H9 (cell line): ENCODE measurements around the gene ANKK1. TPM values are rescaled to one million over a fixed set of nuclear protein-coding genes. Genes with fewer than 3 reads are reported as not detected.

Source experiments
- DNase-seq: peaks from one replicate; pipeline ENCODE4 v3.0.0-alpha.2; 2017
- H2AFZ ChIP-seq: one replicate; pipeline ENCODE4 v1.6.1; 2013; ENCODE audit warnings: mild to moderate bottlenecking, low read length, control low read depth, moderate library complexity
- H2AK5ac ChIP-seq: 2 replicates; pipeline ENCODE4 v1.6.1; 2013; ENCODE audit warnings: low read length, control low read depth, mixed read lengths; ENCODE audit not compliant: insufficient read length
- H2BK120ac ChIP-seq: one replicate; pipeline ENCODE4 v1.6.1; 2013; ENCODE audit warnings: low read depth, mild to moderate bottlenecking, low read length, control low read depth, inconsistent platforms; ENCODE audit not compliant: poor library complexity, severe bottlenecking
- H2BK12ac ChIP-seq: 2 replicates; pipeline ENCODE4 v1.6.1; 2013; ENCODE audit warnings: low read length, control low read depth, mixed read lengths, low read depth; ENCODE audit not compliant: insufficient read length
- H2BK15ac ChIP-seq: 2 replicates; pipeline ENCODE4 v1.6.1; 2013; ENCODE audit warnings: low read depth, low read length, control low read depth
- H2BK20ac ChIP-seq: one replicate; pipeline ENCODE4 v1.6.1; 2013; ENCODE audit warnings: low read depth, mild to moderate bottlenecking, low read length, control low read depth, inconsistent platforms; ENCODE audit not compliant: poor library complexity, severe bottlenecking
- H2BK5ac ChIP-seq: 2 replicates; pipeline ENCODE4 v1.6.1; 2013; ENCODE audit warnings: low read length, control low read depth, mixed read lengths; ENCODE audit not compliant: insufficient read length
- H3K14ac ChIP-seq: 2 replicates; pipeline ENCODE4 v1.6.1; 2013; ENCODE audit warnings: low read length, control low read depth; ENCODE audit not compliant: insufficient read depth
- H3K18ac ChIP-seq: 2 replicates; pipeline ENCODE4 v1.6.1; 2013; ENCODE audit warnings: low read depth, mild to moderate bottlenecking, mixed read lengths, low read length, control low read depth; ENCODE audit not compliant: insufficient read length
- H3K23ac ChIP-seq: 2 replicates; pipeline ENCODE4 v1.6.1; 2013; ENCODE audit warnings: low read length, control low read depth, mixed read lengths, low read depth; ENCODE audit not compliant: insufficient read length
- H3K23me2 ChIP-seq: 2 replicates; pipeline ENCODE4 v1.6.1; 2013; ENCODE audit warnings: low read depth, mild to moderate bottlenecking, mixed read lengths, low read length, control low read depth; ENCODE audit not compliant: insufficient read length, poor library complexity, severe bottlenecking
- H3K27ac ChIP-seq: 2 replicates; pipeline ENCODE4 v1.5.1; 2013; ENCODE audit warnings: low read length, control low read depth, mixed read lengths, low read depth; ENCODE audit not compliant: insufficient read length
- H3K27me3 ChIP-seq: 2 replicates; pipeline ENCODE4 v1.6.1; 2013; ENCODE audit warnings: low read length, control low read depth, inconsistent platforms; ENCODE audit not compliant: insufficient read depth
- H3K4ac ChIP-seq: 2 replicates; pipeline ENCODE4 v1.6.1; 2013; ENCODE audit warnings: low read depth, mild to moderate bottlenecking, control low read depth, inconsistent platforms, low read length, moderate library complexity
- H3K4me1 ChIP-seq: 2 replicates; pipeline ENCODE4 v1.6.1; 2013; ENCODE audit warnings: low read length, control low read depth, inconsistent platforms; ENCODE audit not compliant: insufficient read depth
- H3K4me2 ChIP-seq: 2 replicates; pipeline ENCODE4 v1.6.1; 2013; ENCODE audit warnings: low read length, control low read depth, mixed read lengths; ENCODE audit not compliant: insufficient read length, insufficient read depth
- H3K56ac ChIP-seq: 2 replicates; pipeline ENCODE4 v1.6.1; 2013; ENCODE audit warnings: low read depth, mild to moderate bottlenecking, mixed read lengths, low read length, control low read depth; ENCODE audit not compliant: insufficient read length
- H3K79me1 ChIP-seq: 2 replicates; pipeline ENCODE4 v1.6.1; 2013; ENCODE audit warnings: low read depth, mild to moderate bottlenecking, moderate library complexity, low read length, control low read depth, inconsistent platforms; ENCODE audit not compliant: insufficient read depth, poor library complexity, severe bottlenecking
- H3K79me2 ChIP-seq: 2 replicates; pipeline ENCODE4 v1.6.1; 2013; ENCODE audit warnings: low read length, control low read depth, inconsistent platforms; ENCODE audit not compliant: insufficient read depth
- H3K9ac ChIP-seq: 2 replicates; pipeline ENCODE4 v1.6.1; 2013; ENCODE audit warnings: low read length, control low read depth, mixed read lengths; ENCODE audit not compliant: insufficient read length; ENCODE audit errors: extremely low read depth
- H3K9me3 ChIP-seq: one replicate; pipeline ENCODE4 v1.6.1; 2013; ENCODE audit warnings: low read depth, low read length, inconsistent platforms; ENCODE audit not compliant: control insufficient read depth
- H3T11ph ChIP-seq: one replicate; pipeline ENCODE4 v1.6.1; 2013; ENCODE audit warnings: mild to moderate bottlenecking, low read length, control low read depth, inconsistent platforms
- H4K20me1 ChIP-seq: one replicate; pipeline ENCODE4 v1.6.1; 2013; ENCODE audit not compliant: control insufficient read depth, insufficient read length, insufficient read depth
- H4K5ac ChIP-seq: 2 replicates; pipeline ENCODE4 v1.6.1; 2013; ENCODE audit warnings: low read depth, mild to moderate bottlenecking, mixed read lengths, low read length, control low read depth; ENCODE audit not compliant: insufficient read length
- H4K8ac ChIP-seq: replicated peaks from 2 replicates; pipeline ENCODE4 v1.6.1; 2013; ENCODE audit warnings: low read length, control low read depth, mixed read lengths, low read depth; ENCODE audit not compliant: insufficient read length
- H4K91ac ChIP-seq: 2 replicates; pipeline ENCODE4 v1.6.1; 2013; ENCODE audit warnings: low read depth, mild to moderate bottlenecking, moderate library complexity, mixed read lengths, low read length, control low read depth; ENCODE audit not compliant: insufficient read length
- H3K27ac Mint-ChIP-seq, 3 experiments: 2 replicates in 2 of 3; 3 replicates in 1 of 3; pipeline ENCODE4 v1.8.0; 2020 to 2021; ENCODE audit warnings: mixed read lengths in 3 of 3, mild to moderate bottlenecking in 1 of 3, moderate library complexity in 1 of 3
- H3K27me3 Mint-ChIP-seq: 2 replicates; pipeline ENCODE4 v1.8.0; 2021; ENCODE audit warnings: low read depth, mild to moderate bottlenecking, moderate library complexity, mixed read lengths
- H3K36me3 Mint-ChIP-seq, 3 experiments: 2 replicates in 2 of 3; 3 replicates in 1 of 3; pipeline ENCODE4 v1.8.0; 2020 to 2021; ENCODE audit warnings: low read depth in 3 of 3, mixed read lengths in 3 of 3; ENCODE audit not compliant: insufficient read depth in 1 of 3
- H3K4me1 Mint-ChIP-seq, 2 experiments: 2 replicates each; pipeline ENCODE4 v1.8.0; 2020; ENCODE audit warnings: mixed read lengths in 2 of 2
- H3K4me3 Mint-ChIP-seq, 2 experiments: 2 replicates in 1 of 2; 3 replicates in 1 of 2; pipeline ENCODE4 v1.8.0; 2020 to 2021; ENCODE audit warnings: mild to moderate bottlenecking in 2 of 2, mixed read lengths in 2 of 2, moderate library complexity in 1 of 2
- H3K9me3 Mint-ChIP-seq, 2 experiments: 2 replicates in 1 of 2; 3 replicates in 1 of 2; pipeline ENCODE4 v1.8.0; 2020; ENCODE audit warnings: mild to moderate bottlenecking in 2 of 2, mixed read lengths in 2 of 2, moderate library complexity in 1 of 2
- WGBS: extraction: QIAGEN DNeasy Blood & Tissue Kit; methylation state at CpG from one replicate; pipeline ENCODE4 v1.1.7; 2013; ENCODE audit warnings: missing lambda C conversion rate, low lambda C conversion rate, mixed read lengths; ENCODE audit not compliant: insufficient read length; ENCODE audit errors: extremely low coverage; 5-methylcytosine and 5-hydroxymethylcytosine counted together
- total RNA-seq: library from RNA; stranded (reverse); gene quantifications from 2 replicates; pipeline ENCODE4 v1.2.1, GENCODE V29; 2021
- TF ChIP-seq, protein P1 (sequence below): fragments of 200-600 bp; sonication (generic); conservative IDR thresholded peaks from 3 replicates; pipeline ENCODE4 v1.8.0; 2021; ENCODE audit warnings: antibody characterized with exemption, mild to moderate bottlenecking

Gene ANKK1
- total RNA-seq, 1 experiment from 2014 or later = 0.20 TPM

GRCh38 chr11:113351480-113351879, 36.1 kb upstream of the ANKK1 start:
- no peak overlapping the region for H3K4me3 Mint-ChIP-seq
- no peaks in the 10 kb centered on the region; the same call in 1 of the 2 replicates for H3K27me3 Mint-ChIP-seq

More at GRCh38 chr11:113351480-113351879, 36.1 kb upstream of the ANKK1 start:
- H3K4me2 ChIP-seq = no peak overlapping the region
- no peak overlapping the region for H2BK5ac ChIP-seq
- no peak overlapping the region for H2BK120ac ChIP-seq
- H3K9ac ChIP-seq = no peak overlapping the region
- H2BK15ac ChIP-seq = no peak overlapping the region
- H3K27ac ChIP-seq = no peak overlapping the region
- no peak overlapping the region for H2BK20ac ChIP-seq
- H3K79me1 ChIP-seq = no peaks in the 10 kb centered on the region
- no peaks in the 10 kb centered on the region for H3K9me3 ChIP-seq
- no peaks in the 10 kb centered on the region for H4K20me1 ChIP-seq
- H3K27me3 ChIP-seq = no peaks in the 10 kb centered on the region
- H3K23ac ChIP-seq = no peak overlapping the region
- 0 out of 5 replicates have a peak, but pooled peaks cover 0 to 3% of the 10 kb centered on the region in 2 experiments for H3K9me3 Mint-ChIP-seq
- H2AK5ac ChIP-seq = no peak overlapping the region
- H3K23me2 ChIP-seq = no peaks in the 10 kb centered on the region
- H3T11ph ChIP-seq = no peak overlapping the region
- no peak overlapping the region for H4K8ac ChIP-seq
- no peak for DNase-seq
- H3K18ac ChIP-seq = no peak overlapping the region
- TF ChIP-seq, protein P1, sequence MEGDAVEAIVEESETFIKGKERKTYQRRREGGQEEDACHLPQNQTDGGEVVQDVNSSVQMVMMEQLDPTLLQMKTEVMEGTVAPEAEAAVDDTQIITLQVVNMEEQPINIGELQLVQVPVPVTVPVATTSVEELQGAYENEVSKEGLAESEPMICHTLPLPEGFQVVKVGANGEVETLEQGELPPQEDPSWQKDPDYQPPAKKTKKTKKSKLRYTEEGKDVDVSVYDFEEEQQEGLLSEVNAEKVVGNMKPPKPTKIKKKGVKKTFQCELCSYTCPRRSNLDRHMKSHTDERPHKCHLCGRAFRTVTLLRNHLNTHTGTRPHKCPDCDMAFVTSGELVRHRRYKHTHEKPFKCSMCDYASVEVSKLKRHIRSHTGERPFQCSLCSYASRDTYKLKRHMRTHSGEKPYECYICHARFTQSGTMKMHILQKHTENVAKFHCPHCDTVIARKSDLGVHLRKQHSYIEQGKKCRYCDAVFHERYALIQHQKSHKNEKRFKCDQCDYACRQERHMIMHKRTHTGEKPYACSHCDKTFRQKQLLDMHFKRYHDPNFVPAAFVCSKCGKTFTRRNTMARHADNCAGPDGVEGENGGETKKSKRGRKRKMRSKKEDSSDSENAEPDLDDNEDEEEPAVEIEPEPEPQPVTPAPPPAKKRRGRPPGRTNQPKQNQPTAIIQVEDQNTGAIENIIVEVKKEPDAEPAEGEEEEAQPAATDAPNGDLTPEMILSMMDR = no peak
- H3K27ac Mint-ChIP-seq = no peak overlapping the region
- H4K5ac ChIP-seq = no peak overlapping the region
- H3K4ac ChIP-seq = no peak overlapping the region
- H3K79me2 ChIP-seq = no peaks in the 10 kb centered on the region
- peaks cover 3 to 10% of the 10 kb centered on the region in 2 experiments for H3K4me1 Mint-ChIP-seq
- H3K56ac ChIP-seq = no peak overlapping the region
- no CpG with 5 or more reads among the region's 4 CpGs for WGBS
- no peaks in the 10 kb centered on the region for H3K4me1 ChIP-seq
- H2AFZ ChIP-seq = no peak overlapping the region
- H3K14ac ChIP-seq = no peak overlapping the region
- H3K36me3 Mint-ChIP-seq = peaks cover 0 to 7% (median 5%) of the 10 kb centered on the region in 3 experiments; a peak in 4 of 7 replicates
- no peak overlapping the region for H4K91ac ChIP-seq
- H2BK12ac ChIP-seq = no peak overlapping the region
